ENCODE data around the gene TMEM163.
"Not testable (repeated sequence)": the region's sequence is repeated elsewhere in the genome, so short reads cannot be mapped to it uniquely, and the experiment has no call there.

The TMEM163 gene

GRCh38 chr2:134665727-134666506 lies 52.9 kb downstream of the TMEM163 start:
- no peak for DNase-seq (ENCODE audit: low read depth in 2 of 2, low spot score in 1 of 2)

GRCh38 chr2:134663451-134664450 lies 55.0 kb downstream of the TMEM163 start:
- DNase-seq (ENCODE audit: low read depth in 2 of 2, low spot score in 1 of 2) = no peak

- DNase-seq (ENCODE audit: low read depth in 2 of 2, low spot score in 1 of 2) = no peak
These were observed 56.0 kb downstream of the TMEM163 start for GRCh38 chr2:134662751-134663150.

- no peak for DNase-seq (ENCODE audit: low read depth in 2 of 2, low spot score in 1 of 2)
These were observed 58.0 kb downstream of the TMEM163 start for GRCh38 chr2:134660626-134661402.

GRCh38 chr2:134659724-134660123 lies 59.1 kb downstream of the TMEM163 start:
- DNase-seq (ENCODE audit: low read depth in 2 of 2, low spot score in 1 of 2) = no peak

GRCh38 chr2:134657650-134658250 lies 61.0 kb downstream of the TMEM163 start:
- no peak for DNase-seq (ENCODE audit: low read depth in 2 of 2, low spot score in 1 of 2)

- DNase-seq (ENCODE audit: low read depth in 2 of 2, low spot score in 1 of 2) = not testable (repeated sequence)
These were observed 62.4 kb downstream of the TMEM163 start for GRCh38 chr2:134656391-134656790.

GRCh38 chr2:134648586-134648985 lies 70.2 kb downstream of the TMEM163 start:
- no peak for DNase-seq (ENCODE audit: low read depth in 2 of 2, low spot score in 1 of 2)

- DNase-seq (ENCODE audit: low read depth in 2 of 2, low spot score in 1 of 2) = no peak
These were observed 71.1 kb downstream of the TMEM163 start for GRCh38 chr2:134647607-134648256.

GRCh38 chr2:134642938-134643337 lies 75.9 kb downstream of the TMEM163 start:
- no peak for DNase-seq (ENCODE audit: low read depth in 2 of 2, low spot score in 1 of 2)

- no peak for DNase-seq (ENCODE audit: low read depth in 2 of 2, low spot score in 1 of 2)
These were observed 78.3 kb downstream of the TMEM163 start for GRCh38 chr2:134640494-134640893.

GRCh38 chr2:134639265-134639664 lies 79.5 kb downstream of the TMEM163 start:
- no peak for DNase-seq (ENCODE audit: low read depth in 2 of 2, low spot score in 1 of 2)

- no peak for DNase-seq (ENCODE audit: low read depth in 2 of 2, low spot score in 1 of 2)
These were observed 82.1 kb downstream of the TMEM163 start for GRCh38 chr2:134636714-134637113.

- DNase-seq (ENCODE audit: low read depth in 2 of 2, low spot score in 1 of 2) = no peak
These were observed 84.6 kb downstream of the TMEM163 start for GRCh38 chr2:134634054-134634753.

GRCh38 chr2:134630504-134631159 lies 88.2 kb downstream of the TMEM163 start:
- DNase-seq (ENCODE audit: low read depth in 2 of 2, low spot score in 1 of 2) = no peak

GRCh38 chr2:134628453-134628852 lies 90.3 kb downstream of the TMEM163 start:
- DNase-seq (ENCODE audit: low read depth in 2 of 2, low spot score in 1 of 2) = no peak

GRCh38 chr2:134626781-134627180 lies 92.0 kb downstream of the TMEM163 start:
- DNase-seq (ENCODE audit: low read depth in 2 of 2, low spot score in 1 of 2) = no peak

GRCh38 chr2:134625311-134625710 lies 93.5 kb downstream of the TMEM163 start:
- DNase-seq (ENCODE audit: low read depth in 2 of 2, low spot score in 1 of 2) = no peak

GRCh38 chr2:134623796-134624195 lies 95.0 kb downstream of the TMEM163 start:
- DNase-seq (ENCODE audit: low read depth in 2 of 2, low spot score in 1 of 2) = no peak

Data from stimulated activated CD8-positive, alpha-beta memory T cell treated with anti-CD3 and anti-CD28 coated beads, Interleukin-4, amount 100 ng/mL, for 4 hours (primary cell).